COLO829 (cell line): ENCODE measurements around the gene INS.

Experiments used
- DNase-seq: peaks from one replicate; pipeline ENCODE4 v3.0.0; 2012; ENCODE audit warnings: low spot score

The INS gene

DNA sequence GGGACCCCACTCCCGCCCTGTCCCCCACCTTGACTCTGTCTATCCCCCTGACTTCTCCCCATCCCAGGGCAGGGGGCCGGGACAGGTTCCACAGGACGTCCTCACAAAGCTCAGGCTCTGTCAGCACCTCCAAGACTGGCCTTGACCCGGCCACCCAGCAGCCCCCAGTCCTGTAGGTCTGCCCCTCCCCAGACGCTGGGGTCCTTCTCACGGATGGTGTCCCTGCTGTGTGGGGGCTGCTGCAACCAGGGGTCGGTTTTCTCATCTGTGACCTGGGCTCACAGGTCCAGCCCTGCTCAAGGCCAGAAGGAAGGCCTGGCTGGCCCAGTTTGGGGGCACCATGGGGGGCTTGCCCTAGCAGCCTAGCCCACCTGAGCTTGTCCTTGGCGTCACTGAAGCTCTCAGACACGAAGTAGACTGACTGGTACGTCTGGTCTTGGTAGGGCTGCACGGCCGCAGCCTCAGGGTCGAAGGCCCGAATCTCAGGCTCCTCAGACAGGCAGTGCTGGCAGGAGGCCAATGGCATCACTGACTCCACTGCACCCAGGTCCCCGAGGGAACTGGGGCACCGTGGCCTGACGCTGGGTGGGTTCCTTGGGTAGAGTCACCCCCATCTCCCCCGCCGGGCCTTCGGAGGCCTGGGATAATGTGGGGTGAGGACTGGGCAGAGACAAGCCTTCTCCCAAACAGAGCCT is 4.0 kb upstream of the INS start:
- no peak for DNase-seq

GRCh38 chr11:2164081-2164480 is 3.1 kb upstream of the INS start:
- no peak for DNase-seq

DNA sequence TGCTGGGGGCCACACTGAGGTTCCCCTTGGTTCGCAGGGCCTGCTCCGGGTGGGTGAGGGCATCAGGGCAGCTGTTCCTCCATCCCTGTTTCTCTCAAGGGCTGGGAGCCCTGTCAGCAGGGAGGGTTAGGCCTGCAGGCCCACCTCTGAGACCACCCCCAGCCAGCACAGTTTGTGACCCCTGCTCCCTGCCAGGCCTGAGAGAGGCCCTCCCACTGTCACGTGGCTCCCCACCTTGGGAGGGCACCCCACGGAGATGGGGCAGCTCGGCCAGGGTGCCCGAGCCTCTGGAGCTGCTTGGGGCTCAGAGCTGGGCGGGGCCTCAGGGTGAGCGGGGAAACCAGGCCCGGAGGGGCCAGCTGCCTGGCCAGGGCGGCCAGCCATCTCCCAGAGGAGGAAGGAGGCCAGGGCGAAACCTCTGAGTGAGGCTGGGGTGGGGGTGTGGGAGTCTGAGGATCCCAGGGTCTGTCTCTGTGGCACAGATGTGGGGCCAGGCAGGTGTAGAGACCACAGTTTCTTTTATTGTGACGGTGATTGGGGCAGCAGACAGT is 2.5 kb upstream of the INS start:
- DNase-seq, result no peak

DNA sequence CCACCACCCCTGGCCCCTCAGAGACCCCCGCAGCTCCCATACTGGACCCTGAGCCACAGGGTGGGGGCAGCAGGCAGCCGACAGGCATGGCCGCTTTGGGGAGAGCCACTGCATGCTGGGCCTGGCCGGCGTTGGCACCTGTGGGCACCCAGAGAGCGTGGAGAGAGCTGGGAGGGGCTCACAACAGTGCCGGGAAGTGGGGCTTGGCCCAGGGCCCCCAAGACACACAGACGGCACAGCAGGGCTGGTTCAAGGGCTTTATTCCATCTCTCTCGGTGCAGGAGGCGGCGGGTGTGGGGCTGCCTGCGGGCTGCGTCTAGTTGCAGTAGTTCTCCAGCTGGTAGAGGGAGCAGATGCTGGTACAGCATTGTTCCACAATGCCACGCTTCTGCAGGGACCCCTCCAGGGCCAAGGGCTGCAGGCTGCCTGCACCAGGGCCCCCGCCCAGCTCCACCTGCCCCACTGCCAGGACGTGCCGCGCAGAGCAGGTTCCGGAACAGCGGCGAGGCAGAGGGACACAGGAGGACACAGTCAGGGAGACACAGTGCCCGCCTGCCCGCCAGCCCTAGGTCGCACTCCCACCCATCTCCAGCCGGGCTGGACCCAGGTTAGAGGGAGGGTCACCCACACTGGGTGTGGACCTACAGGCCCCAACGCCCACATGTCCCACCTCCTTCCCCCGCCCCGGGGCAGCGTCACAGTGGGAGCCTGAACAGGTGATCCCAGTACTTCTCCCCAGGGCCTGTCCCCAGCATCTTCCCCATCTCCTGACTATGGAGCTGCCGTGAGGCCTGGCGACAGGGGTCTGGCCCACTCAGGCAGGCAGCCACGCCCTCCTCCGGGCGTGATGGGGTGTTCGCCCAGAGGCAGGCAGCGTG is 1.2 kb downstream of the INS start:
- DNase-seq, result no peak

DNA sequence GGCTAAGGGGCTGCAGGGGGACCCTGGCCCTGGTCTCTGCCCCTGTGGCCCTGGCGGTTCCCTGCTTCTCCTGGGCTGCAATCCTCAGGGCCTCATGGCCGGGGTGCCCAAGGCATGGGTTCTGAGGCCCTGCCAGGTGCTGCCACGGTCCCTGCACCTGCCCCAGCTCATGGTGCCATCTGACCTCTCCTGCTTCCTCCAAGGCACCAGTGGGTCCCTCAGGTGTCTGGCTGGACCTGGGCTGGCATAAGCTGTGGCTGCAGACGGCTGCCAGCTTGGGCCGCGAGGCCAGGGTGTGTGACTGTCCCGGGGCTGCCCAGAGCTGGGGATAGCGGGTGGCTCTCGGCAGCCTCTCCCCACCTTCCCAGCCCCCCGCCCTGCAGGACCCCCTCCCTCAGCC is 2.0 kb downstream of the INS start:
- no peak for DNase-seq

DNA sequence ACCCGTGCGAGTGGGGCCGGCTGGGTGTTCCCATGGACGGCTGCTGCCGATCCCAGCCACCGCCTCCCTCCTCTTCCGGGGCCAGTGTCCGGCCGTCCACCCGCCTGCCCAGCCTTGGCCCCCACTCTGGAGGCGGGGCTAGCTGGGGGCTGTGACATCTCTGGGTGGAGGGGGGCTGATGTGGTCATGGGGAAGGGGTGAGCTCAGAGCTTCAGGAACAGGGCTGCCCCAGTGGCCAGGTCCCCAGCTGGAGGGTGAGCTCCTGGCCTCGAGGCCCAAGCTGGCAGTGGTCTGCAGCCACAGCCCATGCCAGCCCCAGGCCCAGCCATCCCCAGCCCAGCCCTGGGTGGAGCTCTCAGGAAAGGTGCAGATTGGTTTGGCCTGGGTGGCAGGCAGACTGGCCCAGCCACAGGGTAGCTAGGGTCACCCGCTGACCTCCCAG is 2.7 kb downstream of the INS start:
- DNase-seq, result no peak

GRCh38 chr11:2157294-2158040 is 3.5 kb downstream of the INS start:
- no peak for DNase-seq

DNA sequence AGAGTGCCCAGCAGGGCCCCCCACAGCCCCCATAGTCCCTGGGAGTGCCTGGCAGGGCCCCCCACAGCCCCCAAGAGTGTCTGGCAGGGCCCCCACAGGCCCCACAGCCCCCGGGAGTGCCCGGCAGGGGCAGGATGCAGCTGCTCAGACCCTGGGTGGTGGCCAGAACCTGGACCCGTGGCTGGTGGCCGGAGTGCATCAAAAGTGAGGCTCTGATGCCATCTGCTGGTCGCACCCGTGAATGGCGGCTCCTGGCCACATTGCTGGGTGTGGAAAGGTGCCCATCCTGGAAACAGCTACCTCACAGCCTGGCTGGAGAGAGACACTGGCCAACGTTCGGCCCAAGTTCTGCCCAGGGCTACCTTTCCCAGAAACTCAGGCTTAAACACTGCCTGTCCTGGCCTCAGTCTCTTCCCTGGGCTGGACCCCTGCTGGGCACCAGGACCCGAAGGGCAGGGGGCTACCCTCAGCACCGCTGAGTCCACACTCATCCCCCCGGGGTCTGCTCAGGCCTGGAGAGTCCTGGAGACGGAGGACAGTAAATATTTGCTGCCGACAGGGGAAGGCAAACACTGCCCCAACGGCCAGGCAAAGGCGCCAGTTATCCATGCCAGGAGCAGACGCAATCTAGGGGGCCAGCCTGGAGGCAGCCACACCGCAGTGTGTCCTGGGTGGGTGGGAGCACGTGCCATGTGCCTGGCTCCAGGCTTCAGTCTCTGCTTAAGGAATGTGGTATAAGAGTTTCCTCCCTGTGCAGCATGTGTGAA is 4.4 kb downstream of the INS start:
- peak; percentile 76 for DNase-seq

GRCh38 chr11:2155511-2155910 is 5.5 kb downstream of the INS start:
- DNase-seq, result no peak

- no peak for DNase-seq
These were observed 6.1 kb downstream of the INS start for GRCh38 chr11:2154889-2155288.

DNA sequence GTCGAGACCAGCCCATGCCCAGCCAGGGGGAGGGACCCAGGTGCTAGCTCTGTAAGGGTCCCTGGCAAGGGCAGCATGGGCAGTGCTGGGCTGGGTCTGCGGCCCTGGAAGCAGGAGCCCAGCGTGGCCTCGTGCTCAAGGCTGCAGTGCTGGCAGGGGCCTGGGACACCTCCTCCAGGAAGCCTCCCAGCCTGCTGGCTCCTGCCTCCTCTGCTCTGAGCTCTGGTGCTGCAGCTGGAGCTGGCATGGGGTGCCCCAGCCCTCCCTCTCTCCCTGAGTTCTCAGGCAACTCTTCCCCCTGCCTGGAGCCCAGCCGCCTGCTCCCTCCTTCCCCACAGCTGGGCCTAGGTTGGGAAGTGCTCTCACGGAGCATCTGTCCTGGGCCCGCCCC is 6.8 kb downstream of the INS start:
- DNase-seq, result no peak

DNA sequence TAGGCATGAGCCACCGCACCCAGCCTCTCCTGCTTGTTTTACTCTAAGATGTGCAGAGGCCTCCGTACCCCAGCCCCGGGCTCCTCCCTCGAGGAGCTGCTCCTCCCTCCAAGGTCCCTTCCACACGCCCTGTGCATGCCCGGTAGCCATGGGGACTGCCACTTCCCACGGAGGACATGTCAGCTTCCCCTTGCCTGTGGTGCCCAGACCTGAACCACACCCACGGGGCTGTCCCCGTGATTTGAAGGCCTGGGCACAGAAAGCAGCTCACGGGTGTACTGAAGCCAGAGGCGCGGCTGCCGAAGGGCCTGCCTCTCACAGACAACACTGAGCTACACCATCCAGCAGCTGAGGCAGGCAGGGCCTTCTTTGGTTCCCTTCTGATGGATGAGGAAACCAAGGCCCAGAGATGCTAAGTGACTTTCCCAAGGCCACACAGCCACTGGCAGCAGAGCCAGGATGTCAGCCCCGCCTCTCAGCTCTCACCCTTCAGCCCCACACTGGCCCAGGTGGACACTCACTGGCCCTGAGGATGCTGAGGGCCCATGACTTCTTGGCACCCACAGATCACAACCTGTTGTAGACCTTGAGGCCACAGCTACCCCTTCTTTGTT is 7.3 kb downstream of the INS start:
- DNase-seq, result no peak

DNA sequence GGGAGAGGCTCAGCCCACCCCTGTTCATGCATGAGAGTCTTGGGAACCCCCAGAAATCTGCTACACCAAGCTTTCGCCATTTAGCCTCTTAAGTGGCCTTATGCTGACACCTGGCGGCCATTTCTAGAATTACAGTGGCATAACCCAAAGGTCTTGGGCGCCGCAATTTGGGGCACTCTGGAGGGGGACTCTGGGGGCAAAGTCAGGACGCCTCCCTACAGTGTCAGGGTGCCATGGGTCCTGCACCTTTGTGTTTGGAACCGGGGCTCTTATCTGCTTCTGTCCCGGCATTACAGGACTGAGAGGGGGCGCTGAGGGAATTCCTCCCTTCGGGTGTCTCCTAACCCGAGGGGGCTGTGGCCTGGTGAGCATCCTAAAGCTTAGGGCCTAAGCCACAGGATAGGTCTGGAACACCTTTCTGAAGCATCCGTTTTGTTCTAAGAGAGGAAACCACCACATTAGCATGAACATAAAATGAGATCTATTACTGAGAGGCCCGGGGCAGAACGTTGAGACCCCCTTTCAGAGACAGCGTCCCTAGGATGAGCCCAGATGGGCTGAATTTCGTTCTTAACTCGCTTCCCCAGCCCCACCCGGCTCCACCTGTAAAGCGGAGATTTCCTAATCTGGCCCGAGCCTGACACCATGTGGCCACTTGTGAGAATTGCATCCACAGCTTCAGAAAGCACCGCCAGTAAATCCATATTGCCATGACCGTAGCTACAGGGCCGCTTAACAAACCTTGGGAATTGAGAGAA is 9.3 kb downstream of the INS start:
- DNase-seq, result peak; percentile 81

DNA sequence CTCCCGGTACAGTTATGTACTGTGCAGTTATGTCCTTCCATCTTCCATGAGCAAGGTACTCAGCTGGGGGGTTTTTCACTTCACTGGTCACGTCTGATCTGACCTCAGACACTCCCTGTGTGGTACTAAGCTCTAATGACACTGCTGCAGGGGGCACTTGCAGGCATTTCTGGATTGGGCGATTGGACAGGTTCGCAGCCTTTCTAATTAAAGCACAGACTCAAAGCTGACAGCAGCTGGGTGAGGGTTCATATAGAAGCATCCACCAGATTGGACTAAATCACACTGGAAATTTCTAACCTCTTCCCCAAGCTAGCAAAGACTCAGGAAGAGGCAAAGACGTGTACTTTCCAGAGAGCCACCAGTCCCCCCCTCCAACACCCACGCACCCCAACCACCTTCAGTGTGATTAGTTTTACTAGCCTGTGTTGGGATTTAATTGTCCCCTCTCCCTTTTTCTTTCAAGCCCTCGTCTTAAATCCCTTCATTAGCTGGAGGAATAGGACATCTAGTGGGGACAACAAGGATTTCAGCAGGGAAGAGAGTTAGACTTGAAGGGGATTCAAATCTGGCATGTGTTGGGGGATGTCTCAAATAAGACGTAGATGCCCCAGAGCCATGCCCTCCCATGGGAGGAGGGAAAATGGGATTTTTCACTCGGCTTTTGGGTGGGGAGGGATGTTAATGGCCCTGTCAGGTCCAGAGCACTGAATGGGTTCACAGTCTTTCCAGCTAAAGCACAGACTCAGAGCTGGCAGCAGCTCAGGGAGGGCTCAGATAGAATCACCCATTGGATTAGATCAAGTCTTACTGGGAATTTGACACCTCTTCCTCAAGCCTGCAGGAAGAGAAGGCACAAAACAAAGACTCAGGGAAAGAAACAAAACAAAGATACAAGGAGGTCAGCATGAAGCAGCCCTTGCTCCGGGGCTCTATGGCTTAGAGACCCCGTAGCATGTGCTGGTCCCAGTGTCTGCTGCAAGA is 10.9 kb downstream of the INS start:
- DNase-seq, result peak; percentile 20

- DNase-seq, result no peak
These were observed 11.5 kb downstream of the INS start for GRCh38 chr11:2149460-2149859.

- DNase-seq, result no peak
These were observed 12.4 kb downstream of the INS start for GRCh38 chr11:2148595-2148994.

DNA sequence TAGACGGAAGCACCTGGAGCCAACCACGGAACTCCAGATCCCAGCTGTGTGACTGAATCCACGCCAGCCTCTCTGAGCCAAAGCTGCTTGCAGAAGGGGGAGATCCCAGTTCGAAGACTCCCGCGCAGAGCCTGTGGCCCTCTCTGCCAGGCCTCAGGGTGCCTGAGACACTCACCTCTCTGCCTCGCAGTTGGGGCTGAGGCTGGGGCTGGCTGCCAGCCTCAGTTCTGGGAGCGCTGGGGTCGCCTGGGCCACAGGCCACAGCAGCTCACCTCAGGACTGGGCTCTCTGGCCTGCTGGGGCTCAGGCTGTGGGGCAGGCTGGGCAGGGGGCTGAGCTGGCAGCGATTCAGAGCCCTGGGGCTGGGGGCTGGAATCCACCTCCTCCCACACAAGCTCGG is 13.6 kb downstream of the INS start:
- DNase-seq, result no peak

DNA sequence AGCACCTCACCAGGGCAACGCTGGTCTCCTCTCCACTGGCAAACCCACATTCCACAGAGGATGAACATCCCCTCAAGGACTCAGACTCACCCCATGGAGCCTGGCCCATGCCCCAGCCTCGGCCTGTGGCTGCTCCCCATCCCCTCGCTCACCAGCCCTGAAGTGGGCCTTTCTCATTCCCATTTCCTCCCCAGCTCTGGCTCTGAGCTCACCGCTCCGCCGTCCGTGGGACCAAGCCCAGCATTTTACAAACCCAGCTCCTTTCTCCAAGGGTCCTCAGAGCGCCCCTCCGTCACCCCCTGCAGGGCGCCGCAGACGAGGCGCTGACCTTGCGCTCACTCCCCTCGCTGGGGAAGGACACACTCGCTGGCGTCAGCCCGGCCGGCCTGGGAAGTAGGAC is 15.0 kb downstream of the INS start:
- DNase-seq, result no peak

DNA sequence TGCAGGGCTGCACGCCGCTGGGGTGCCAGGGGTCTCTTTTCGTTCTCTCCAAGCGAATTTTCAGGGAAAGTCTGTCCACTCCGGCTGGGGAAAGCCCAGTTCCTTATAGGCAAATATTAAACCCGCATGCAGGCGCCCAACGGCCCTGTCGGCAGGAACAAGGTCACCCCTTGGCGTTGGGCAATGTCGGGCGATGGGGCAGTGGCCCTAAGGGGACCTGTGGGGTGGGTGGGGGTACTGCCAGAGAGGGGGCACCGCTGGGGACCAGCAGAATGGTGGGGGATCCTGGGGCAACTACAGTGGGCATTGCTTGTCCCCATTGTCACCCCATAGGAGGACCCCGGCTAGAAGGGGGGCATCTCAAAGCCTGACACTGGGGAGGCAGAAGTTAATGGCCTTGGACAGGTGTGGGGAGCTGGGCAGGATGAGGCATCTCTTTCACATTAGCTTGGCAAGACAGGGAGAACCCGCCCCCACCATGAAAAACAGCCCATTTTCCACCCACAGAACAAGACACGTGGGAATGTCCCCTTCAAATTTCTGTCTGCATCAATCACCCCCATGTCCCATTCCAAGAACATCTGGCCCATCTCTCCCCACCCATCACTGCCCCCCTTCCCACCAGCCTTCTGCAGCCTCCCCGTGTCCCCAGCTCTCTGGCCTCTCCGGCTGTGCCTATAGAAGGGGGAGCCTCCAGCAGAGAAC is 16.3 kb downstream of the INS start:
- no peak for DNase-seq
